GM21723 (cell line): ENCODE data around the gene TGFB3.
A peak's percentile ranks its signal among the peaks of the same experiment; 100 is the strongest.

Source experiments
- ATAC-seq: cut with Tn5 transposase; IDR thresholded peaks from one replicate; pipeline ENCODE4 v1.9.1; 2021; ENCODE audit warnings: mild to moderate bottlenecking, moderate library complexity; ENCODE audit not compliant: unreplicated experiment

TGFB3 gene

GRCh38 chr14:75987201-75987970, 5.6 kb upstream of the TGFB3 start:
- ATAC-seq, result no peak

- ATAC-seq, result no peak
These were observed 4.6 kb upstream of the TGFB3 start for GRCh38 chr14:75986439-75986765.

- peak; percentile 66 for ATAC-seq
These were observed 4.0 kb upstream of the TGFB3 start, which contains the start of gene IFT43 for GRCh38 chr14:75985618-75986438. IFT43 (plus strand) TSS chr14:75985763; CDS start chr14:75985787, 24 bp downstream.

- ATAC-seq, result no peak
These were observed 2.9 kb upstream of the TGFB3 start for GRCh38 chr14:75984674-75985073.

- ATAC-seq, result no peak
These were observed 1.2 kb upstream of the TGFB3 start for GRCh38 chr14:75983019-75983358.

GRCh38 chr14:75982266-75983018, 647 bp upstream of the TGFB3 start:
- peak; percentile 54 for ATAC-seq

GRCh38 chr14:75980856-75981255, 939 bp downstream of the TGFB3 start:
- ATAC-seq, result no peak

- no peak for ATAC-seq
These were observed 1.9 kb downstream of the TGFB3 start for GRCh38 chr14:75979648-75980565.

- ATAC-seq, result no peak
These were observed 2.7 kb downstream of the TGFB3 start for GRCh38 chr14:75979071-75979571.

- ATAC-seq, result no peak
These were observed 3.5 kb downstream of the TGFB3 start for GRCh38 chr14:75978249-75978731.

GRCh38 chr14:75977582-75977943, 4.2 kb downstream of the TGFB3 start:
- no peak for ATAC-seq

- no peak for ATAC-seq
These were observed 4.8 kb downstream of the TGFB3 start for GRCh38 chr14:75976826-75977581.

GRCh38 chr14:75972801-75973421, 8.9 kb downstream of the TGFB3 start:
- ATAC-seq, result no peak

- ATAC-seq, result no peak
These were observed 10.3 kb downstream of the TGFB3 start for GRCh38 chr14:75971509-75971908.

GRCh38 chr14:75970989-75971388, 10.8 kb downstream of the TGFB3 start:
- ATAC-seq, result no peak

- no peak for ATAC-seq
These were observed 11.9 kb downstream of the TGFB3 start for GRCh38 chr14:75969891-75970290.

- ATAC-seq, result no peak
These were observed 12.7 kb downstream of the TGFB3 start for GRCh38 chr14:75969126-75969525.

- no peak for ATAC-seq
These were observed 13.3 kb downstream of the TGFB3 start for GRCh38 chr14:75968456-75968855.

- ATAC-seq, result no peak
These were observed 13.9 kb downstream of the TGFB3 start for GRCh38 chr14:75967866-75968265.
